ENCODE measurements around the gene COX20.

DNA sequence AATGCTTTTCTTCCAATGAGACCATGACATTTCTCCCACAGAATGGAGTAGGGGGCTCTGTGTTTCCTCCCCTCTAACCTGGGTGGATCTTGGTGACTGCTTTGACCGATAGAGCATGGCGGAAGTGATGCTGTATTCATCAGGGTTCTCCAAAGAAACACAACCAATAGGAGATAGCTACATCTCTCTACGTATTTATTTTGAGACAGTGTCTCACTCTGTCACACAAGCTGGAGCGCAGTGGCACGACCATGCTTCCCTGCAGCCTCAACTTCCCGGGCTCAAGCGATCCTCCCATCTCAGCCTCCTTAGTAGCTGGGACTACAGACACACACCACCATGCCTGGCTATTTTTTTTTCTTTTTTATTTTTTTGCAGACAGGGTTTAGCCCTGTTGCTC lies 58.4 kb downstream of the COX20 start:
- TF ChIP-seq, protein P1, sequence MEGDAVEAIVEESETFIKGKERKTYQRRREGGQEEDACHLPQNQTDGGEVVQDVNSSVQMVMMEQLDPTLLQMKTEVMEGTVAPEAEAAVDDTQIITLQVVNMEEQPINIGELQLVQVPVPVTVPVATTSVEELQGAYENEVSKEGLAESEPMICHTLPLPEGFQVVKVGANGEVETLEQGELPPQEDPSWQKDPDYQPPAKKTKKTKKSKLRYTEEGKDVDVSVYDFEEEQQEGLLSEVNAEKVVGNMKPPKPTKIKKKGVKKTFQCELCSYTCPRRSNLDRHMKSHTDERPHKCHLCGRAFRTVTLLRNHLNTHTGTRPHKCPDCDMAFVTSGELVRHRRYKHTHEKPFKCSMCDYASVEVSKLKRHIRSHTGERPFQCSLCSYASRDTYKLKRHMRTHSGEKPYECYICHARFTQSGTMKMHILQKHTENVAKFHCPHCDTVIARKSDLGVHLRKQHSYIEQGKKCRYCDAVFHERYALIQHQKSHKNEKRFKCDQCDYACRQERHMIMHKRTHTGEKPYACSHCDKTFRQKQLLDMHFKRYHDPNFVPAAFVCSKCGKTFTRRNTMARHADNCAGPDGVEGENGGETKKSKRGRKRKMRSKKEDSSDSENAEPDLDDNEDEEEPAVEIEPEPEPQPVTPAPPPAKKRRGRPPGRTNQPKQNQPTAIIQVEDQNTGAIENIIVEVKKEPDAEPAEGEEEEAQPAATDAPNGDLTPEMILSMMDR (conservative IDR thresholded peaks at IDR 0.05; ENCODE audit: low read depth, low read length) = no peak
- TF ChIP-seq EZH2 (IDR thresholded peaks at IDR 0.05; ENCODE audit: low read length, unreplicated experiment) = no peak
- TF ChIP-seq EZH2phosphoT487 (IDR thresholded peaks at IDR 0.05; ENCODE audit: borderline replicate concordance, low read length) = no peak

Data from PC-3 (cell line).